Panc1 (cell line): Measurements from ENCODE around the gene SV2C.

Experiments used
- CTCF ChIP-seq: fragments of 450-650 bp; IDR thresholded peaks from 2 replicates; pipeline ENCODE4 v1.5.1; 2017; ENCODE audit warnings: mild to moderate bottlenecking
- REST ChIP-seq, 2 experiments: IDR thresholded peaks; 2 replicates each; pipeline ENCODE4 v1.6.1; 2011 to 2012; ENCODE audit warnings: low read depth in 2 of 2, control low read depth in 1 of 2, low read length in 1 of 2, mild to moderate bottlenecking in 1 of 2, moderate library complexity in 1 of 2; ENCODE audit not compliant: insufficient read depth in 1 of 2

DNA sequence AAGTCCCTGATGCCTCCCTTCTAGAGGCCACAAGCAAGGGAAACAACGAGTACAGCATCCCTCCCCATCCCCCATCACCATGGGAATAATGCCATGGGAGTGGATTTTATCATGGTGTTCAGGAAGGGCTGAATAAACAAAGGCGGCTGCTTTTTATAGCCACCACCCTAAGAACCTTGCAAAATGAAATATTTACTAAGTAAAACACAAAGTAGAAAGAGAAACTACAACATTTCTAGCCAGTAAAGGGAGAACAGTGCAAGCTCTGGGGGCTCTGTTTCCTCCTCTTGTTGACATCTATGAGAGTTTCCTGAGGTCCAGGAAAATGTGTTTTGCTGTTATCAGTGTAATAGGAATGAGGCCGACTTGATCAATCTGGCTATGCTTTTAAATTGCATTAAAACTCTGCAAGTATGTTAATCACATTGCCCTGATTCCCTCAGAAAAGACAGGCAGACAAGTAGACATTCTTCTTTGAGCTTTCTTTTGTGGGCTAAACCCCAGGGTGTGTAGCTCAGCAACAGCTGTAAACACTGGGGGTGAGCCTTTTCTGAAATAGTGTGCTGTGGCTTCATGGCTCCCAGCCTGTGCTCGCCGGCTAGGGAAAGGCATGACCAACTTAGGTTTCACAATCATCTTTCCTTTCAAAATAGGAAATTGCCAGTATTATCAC, 31.1 kb downstream of the SV2C start:
- TF ChIP-seq CTCF (no peak), REST (IDR thresholded peaks at IDR 0.05; ENCODE audit: insufficient read depth in 1 of 2, low read depth in 2 of 2, low read length in 1 of 2) (no peak)
